Thyroid gland (tissue), 4 donors: ENCODE data around the gene KRTAP10-9.

Experiments used
- CTCF ChIP-seq, 6 experiments: fragments of 200-600 bp in 3 of 6; fragments of 450-650 bp in 3 of 6; sonication (generic) in 3 of 6; IDR thresholded peaks; one replicate each; pipeline ENCODE4 v1.5.1; 2016 to 2019; ENCODE audit warnings: antibody characterized with exemption in 6 of 6, mild to moderate bottlenecking in 2 of 6, inconsistent platforms in 1 of 6, moderate library complexity in 1 of 6
- POLR2A ChIP-seq, 2 donors: fragments of 450-650 bp; IDR thresholded peaks; one replicate each; pipeline ENCODE4 v1.6.1; 2017; ENCODE audit warnings: antibody characterized with exemption in 2 of 2, mild to moderate bottlenecking in 2 of 2, moderate library complexity in 1 of 2

- TF ChIP-seq CTCF (IDR thresholded peaks at IDR 0.05), result no peak
- TF ChIP-seq POLR2A (IDR thresholded peaks at IDR 0.05), result no peak
Measured at GRCh38 chr21:44649521-44650100, 22.7 kb downstream of the KRTAP10-9 start.
